DOHH2 (cell line): ENCODE measurements around the gene TTC8.
A peak's percentile ranks its signal among the peaks of the same experiment; 100 is the strongest.

Experiments
- H3F3A ChIP-seq: fragments of 200-600 bp; sonication (generic), shearing (Covaris generic); 2 replicates; pipeline ENCODE4 v1.6.0; 2016; ENCODE audit warnings: antibody characterized with exemption, mild to moderate bottlenecking; ENCODE audit not compliant: control insufficient read depth, insufficient read depth
- H3K27ac ChIP-seq: fragments of 200-600 bp; sonication (generic); 2 replicates; pipeline ENCODE4 v1.5.1; 2014; ENCODE audit warnings: low read depth, mild to moderate bottlenecking, low read length, moderate library complexity
- H3K27me3 ChIP-seq: fragments of 200-600 bp; sonication (generic); 2 replicates; pipeline ENCODE4 v1.6.1; 2014; ENCODE audit warnings: mild to moderate bottlenecking, low read length, mixed read lengths; ENCODE audit not compliant: control insufficient read depth
- H3K36me3 ChIP-seq: fragments of 200-600 bp; sonication (generic); 2 replicates; pipeline ENCODE4 v1.6.1; 2014; ENCODE audit warnings: mild to moderate bottlenecking, low read length, moderate library complexity, mixed read lengths; ENCODE audit not compliant: control insufficient read depth
- H3K4me1 ChIP-seq: fragments of 200-600 bp; sonication (generic); 2 replicates; pipeline ENCODE4 v1.6.1; 2014; ENCODE audit warnings: mild to moderate bottlenecking, low read length, mixed read lengths; ENCODE audit not compliant: control insufficient read depth
- H3K4me2 ChIP-seq: fragments of 200-600 bp; sonication (generic); 2 replicates; pipeline ENCODE4 v1.6.0; 2014; ENCODE audit warnings: mild to moderate bottlenecking, low read length, moderate library complexity
- H3K4me3 ChIP-seq: fragments of 200-600 bp; sonication (generic); 2 replicates; pipeline ENCODE4 v1.5.1; 2014; ENCODE audit warnings: mild to moderate bottlenecking, low read length, mixed read lengths
- H3K79me2 ChIP-seq: fragments of 200-600 bp; sonication (generic); 2 replicates; pipeline ENCODE4 v1.6.1; 2014; ENCODE audit warnings: mild to moderate bottlenecking, low read length, mixed read lengths; ENCODE audit not compliant: control insufficient read depth
- H3K9me2 ChIP-seq: fragments of 200-600 bp; sonication (generic); replicated peaks from 2 replicates; pipeline ENCODE4 v1.6.1; 2014; ENCODE audit warnings: mild to moderate bottlenecking, low read length, mixed read lengths; ENCODE audit not compliant: control insufficient read depth
- H3K9me3 ChIP-seq: fragments of 200-600 bp; sonication (generic); 2 replicates; pipeline ENCODE4 v1.6.1; 2014; ENCODE audit warnings: antibody characterized with exemption, low read length, mixed read lengths; ENCODE audit not compliant: control insufficient read depth, insufficient read depth
- H4K20me1 ChIP-seq: fragments of 200-600 bp; sonication (generic); 2 replicates; pipeline ENCODE4 v1.6.0; 2014; ENCODE audit warnings: low read depth, mild to moderate bottlenecking, antibody characterized with exemption, low read length, moderate library complexity; ENCODE audit not compliant: control insufficient read depth, insufficient read depth
- EZH2phosphoT487 ChIP-seq: fragments of 200-600 bp; sonication (generic); IDR thresholded peaks from 2 replicates; pipeline ENCODE4 v1.6.1; 2017; ENCODE audit warnings: borderline replicate concordance, mild to moderate bottlenecking, antibody characterized with exemption, low read length, moderate library complexity, mixed read lengths
- TF ChIP-seq, protein P1 (sequence below): fragments of 200-600 bp; sonication (generic); IDR thresholded peaks from one replicate; pipeline ENCODE4 v1.5.1; 2014; ENCODE audit warnings: antibody characterized with exemption, mild to moderate bottlenecking, low read depth, low read length; ENCODE audit not compliant: poor library complexity, severe bottlenecking

TTC8 gene

GRCh38 chr14:88791629-88792472, 32.6 kb upstream of the TTC8 start:
- peak overlapping the region; percentile 86 for H3K4me3 ChIP-seq
- H3K36me3 ChIP-seq: no peaks in the 10 kb centered on the region
- H3K9me3 ChIP-seq: no peaks in the 10 kb centered on the region
- H3K4me1 ChIP-seq: peaks cover 28% of the 10 kb centered on the region
- H3K27me3 ChIP-seq: peaks cover 11% of the 10 kb centered on the region
- peaks cover 13% of the 10 kb centered on the region; the same call in 1 of the 2 replicates for H3F3A ChIP-seq
- peak overlapping the region; percentile 88 for H3K4me2 ChIP-seq
- H4K20me1 ChIP-seq: no peaks in the 10 kb centered on the region
- H3K79me2 ChIP-seq: peaks cover 8% of the 10 kb centered on the region; the same call in 1 of the 2 replicates
- 0 out of 2 replicates have a peak, but pooled peaks have one; percentile 46 for TF ChIP-seq EZH2phosphoT487
- TF ChIP-seq, protein P1, sequence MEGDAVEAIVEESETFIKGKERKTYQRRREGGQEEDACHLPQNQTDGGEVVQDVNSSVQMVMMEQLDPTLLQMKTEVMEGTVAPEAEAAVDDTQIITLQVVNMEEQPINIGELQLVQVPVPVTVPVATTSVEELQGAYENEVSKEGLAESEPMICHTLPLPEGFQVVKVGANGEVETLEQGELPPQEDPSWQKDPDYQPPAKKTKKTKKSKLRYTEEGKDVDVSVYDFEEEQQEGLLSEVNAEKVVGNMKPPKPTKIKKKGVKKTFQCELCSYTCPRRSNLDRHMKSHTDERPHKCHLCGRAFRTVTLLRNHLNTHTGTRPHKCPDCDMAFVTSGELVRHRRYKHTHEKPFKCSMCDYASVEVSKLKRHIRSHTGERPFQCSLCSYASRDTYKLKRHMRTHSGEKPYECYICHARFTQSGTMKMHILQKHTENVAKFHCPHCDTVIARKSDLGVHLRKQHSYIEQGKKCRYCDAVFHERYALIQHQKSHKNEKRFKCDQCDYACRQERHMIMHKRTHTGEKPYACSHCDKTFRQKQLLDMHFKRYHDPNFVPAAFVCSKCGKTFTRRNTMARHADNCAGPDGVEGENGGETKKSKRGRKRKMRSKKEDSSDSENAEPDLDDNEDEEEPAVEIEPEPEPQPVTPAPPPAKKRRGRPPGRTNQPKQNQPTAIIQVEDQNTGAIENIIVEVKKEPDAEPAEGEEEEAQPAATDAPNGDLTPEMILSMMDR: no peak
- peak overlapping the region; percentile 52 for H3K27ac ChIP-seq
- H3K9me2 ChIP-seq: no peaks in the 10 kb centered on the region

DNA sequence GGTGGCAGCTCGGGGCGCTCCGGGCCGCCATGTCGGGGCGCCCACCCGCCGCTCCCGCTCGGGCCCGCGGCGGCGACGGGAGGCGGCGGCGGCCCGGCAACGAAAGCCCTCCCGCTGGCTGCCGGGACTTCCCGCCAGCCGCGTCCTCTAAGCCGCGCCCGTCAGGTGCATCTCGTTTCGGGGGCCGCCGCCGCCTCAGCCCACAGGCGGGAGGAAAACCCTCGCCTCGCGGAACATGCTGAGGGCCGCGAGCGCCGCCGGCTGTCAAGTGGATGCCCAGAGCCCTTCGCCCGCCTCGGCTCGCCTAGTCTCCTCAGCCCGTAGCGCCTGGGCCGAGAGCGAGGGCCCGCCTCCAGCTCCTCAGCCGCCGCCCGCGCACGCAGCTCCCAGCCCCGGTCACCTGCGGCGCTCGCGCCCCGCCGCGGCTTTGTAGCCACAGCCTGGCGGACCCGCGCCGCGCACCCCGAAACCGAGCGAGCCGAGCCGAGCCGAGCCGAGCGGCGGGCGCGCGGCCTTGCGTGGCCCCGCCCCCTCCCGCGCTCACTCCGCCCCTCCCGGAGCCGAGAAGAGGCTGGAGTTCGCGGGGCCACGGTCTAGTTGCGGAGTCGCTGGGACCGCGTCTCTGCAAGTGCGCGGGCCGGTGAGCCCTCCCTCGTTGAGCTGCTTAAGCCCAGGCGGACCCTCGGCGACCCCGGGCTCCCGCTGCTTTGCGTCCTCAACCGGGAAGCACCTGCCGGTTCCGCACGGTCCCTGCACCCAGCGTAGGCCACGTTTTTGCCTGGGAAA, 31.8 kb upstream of the TTC8 start, which contains the start of gene EML5:
EML5 (minus strand) TSS at position 481 of the 786 bp plus-strand sequence; CDS start at position 31, 450 bp downstream.
- Histone ChIP-seq H3K79me2 (peaks cover 8% of the 10 kb centered on the region; the same call in 1 of the 2 replicates), H3K27ac (peak within 1 kb of the TSS; percentile 52), H3K27me3 (peaks cover 11% of the 10 kb centered on the region), H3K9me3 (no peaks in the 10 kb centered on the region), H3K4me3 (peak within 1 kb of the TSS; percentile 86), H3K4me1 (peaks cover 28% of the 10 kb centered on the region), H3F3A (peaks cover 13% of the 10 kb centered on the region; the same call in 1 of the 2 replicates), H4K20me1 (no peaks in the 10 kb centered on the region), H3K9me2 (no peaks in the 10 kb centered on the region), H3K36me3 (no peaks in the 10 kb centered on the region), H3K4me2 (peak within 1 kb of the TSS; percentile 88)
- TF ChIP-seq EZH2phosphoT487: no peak
- TF ChIP-seq, protein P1: peak; percentile 17

- H3K4me2 ChIP-seq: peak overlapping the region; percentile 88
- H4K20me1 ChIP-seq: no peaks in the 10 kb centered on the region
- H3K36me3 ChIP-seq: no peaks in the 10 kb centered on the region
- peak overlapping the region; percentile 52 for H3K27ac ChIP-seq
- H3K79me2 ChIP-seq: peaks cover 4% of the 10 kb centered on the region; the same call in 1 of the 2 replicates
- no peaks in the 10 kb centered on the region for H3K9me2 ChIP-seq
- H3F3A ChIP-seq: peaks cover 13% of the 10 kb centered on the region; the same call in 1 of the 2 replicates
- peaks cover 28% of the 10 kb centered on the region for H3K4me1 ChIP-seq
- H3K9me3 ChIP-seq: no peaks in the 10 kb centered on the region
- peaks cover 13% of the 10 kb centered on the region for H3K27me3 ChIP-seq
- no peak for TF ChIP-seq EZH2phosphoT487
- TF ChIP-seq, protein P1: no peak
- peak overlapping the region; percentile 86 for H3K4me3 ChIP-seq
Measured at GRCh38 chr14:88793259-88793625, 31.2 kb upstream of the TTC8 start.
